ENCODE data around the gene IZUMO3. TPM values are rescaled to one million over a fixed set of nuclear protein-coding genes. Genes with fewer than 3 reads are reported as not detected.

IZUMO3 gene
- total and polyA plus RNA-seq, 2 of the 13 experiments (the other 11 are each of a cell fraction or from before 2014, with no cell fraction given), result not detected

DNA sequence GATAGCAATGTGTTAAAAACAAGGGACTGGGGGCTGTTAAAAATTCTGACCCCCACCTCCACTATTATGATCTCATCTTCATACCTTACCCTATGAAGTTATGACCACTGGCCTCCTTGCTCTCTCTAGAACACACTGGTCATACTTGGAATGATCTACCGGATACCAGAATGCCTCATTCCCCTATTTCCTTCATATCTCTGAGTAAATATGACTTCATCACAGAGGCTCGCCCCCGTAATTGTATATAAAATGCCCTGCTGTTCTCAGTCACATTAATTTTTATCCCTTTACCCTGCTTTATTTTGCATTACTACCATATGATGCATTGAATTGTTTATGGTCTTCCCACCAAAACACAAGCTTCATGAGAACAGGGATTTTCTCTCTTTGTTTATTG is 29.2 kb downstream of the IZUMO3 start:
- WGBS (ENCODE audit: low lambda C conversion rate), result 2% methylated on average over 3 of the region's 3 CpGs
- no peak for FAIRE-seq
- Histone ChIP-seq H3K9me3 (ENCODE audit: low read length) (peaks cover 68% of the 10 kb centered on the region), H3K79me2 (ENCODE audit: insufficient read depth, low read length) (no peaks in the 10 kb centered on the region), H3K27me3 (ENCODE audit: control insufficient read depth in 1 of 2, insufficient read depth in 2 of 2, low read length in 2 of 2) (no peaks in the 10 kb centered on the region), H3K4me2 (ENCODE audit: low read depth, low read length) (no peak overlapping the region), H3K4me1 (ENCODE audit: insufficient read depth, low read length) (no peaks in the 10 kb centered on the region), H3K36me3 (replicated peaks in 1 of 2; ENCODE audit: control insufficient read depth in 1 of 2, insufficient read depth in 2 of 2, low read length in 2 of 2) (no peaks in the 10 kb centered on the region), H3K27ac (ENCODE audit: extremely low read length, insufficient read depth, low read length) (no peak overlapping the region), H4K20me1 (ENCODE audit: insufficient read depth, low read length) (no peaks in the 10 kb centered on the region), H3K9ac (ENCODE audit: insufficient read depth, low read depth, low read length) (no peak overlapping the region), H3K4me3 (replicated peaks in 1 of 3; ENCODE audit: insufficient read depth in 1 of 3, low read depth in 2 of 3, low read length in 3 of 3) (no peak overlapping the region), H2AFZ (ENCODE audit: low read length) (no peak overlapping the region)
- BruUV-seq (replicated peaks), result no TSS peak
- in situ Hi-C loops (cut with HindIII; ENCODE audit: extremely low pct_ligation_motif_present, low pct_unique_long_range_greater_than_20kb) (no loop called here), intact Hi-C loops (cut with micrococcal nuclease; ENCODE audit: unreplicated experiment) (no loop called here)
- ChIA-PET CTCF (ENCODE audit: low intra/inter-chr PET ratio, low total read pairs) (no interaction called here), POLR2A (no interaction called here)
- ATAC-seq, result no peak
- DNase-seq (ENCODE audit: low spot score), result no peak
- TF ChIP-seq FLYWCH1 (CRISPR knock-in tag; IDR thresholded peaks at IDR 0.05), result no peak
- no peak for TF ChIP-seq HNRNPUL1 (IDR thresholded peaks at IDR 0.05; ENCODE audit: low read depth, low read length)
- TF ChIP-seq STAT5B (CRISPR knock-in tag; IDR thresholded peaks at IDR 0.05), result no peak
- TF ChIP-seq, protein P1, sequence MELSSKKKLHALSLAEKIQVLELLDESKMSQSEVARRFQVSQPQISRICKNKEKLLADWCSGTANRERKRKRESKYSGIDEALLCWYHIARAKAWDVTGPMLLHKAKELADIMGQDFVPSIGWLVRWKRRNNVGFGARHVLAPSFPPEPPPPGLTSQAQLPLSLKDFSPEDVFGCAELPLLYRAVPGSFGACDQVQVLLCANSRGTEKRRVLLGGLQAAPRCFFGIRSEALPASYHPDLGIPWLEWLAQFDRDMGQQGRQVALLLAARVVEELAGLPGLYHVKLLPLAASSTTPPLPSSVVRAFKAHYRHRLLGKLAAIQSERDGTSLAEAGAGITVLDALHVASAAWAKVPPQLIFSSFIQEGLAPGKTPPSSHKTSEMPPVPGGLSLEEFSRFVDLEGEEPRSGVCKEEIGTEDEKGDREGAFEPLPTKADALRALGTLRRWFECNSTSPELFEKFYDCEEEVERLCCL (CRISPR knock-in tag; IDR thresholded peaks at IDR 0.05; ENCODE audit: borderline replicate concordance), result no peak
- no peak for TF ChIP-seq JARID2 (CRISPR knock-in tag; IDR thresholded peaks at IDR 0.05; ENCODE audit: insufficient replicate concordance)
- TF ChIP-seq JUNB (CRISPR knock-in tag; IDR thresholded peaks at IDR 0.05; ENCODE audit: borderline replicate concordance), result no peak
- TF ChIP-seq ZNF30 (CRISPR knock-in tag; IDR thresholded peaks at IDR 0.05), result no peak
- no peak for TF ChIP-seq ZSCAN20 (CRISPR knock-in tag; IDR thresholded peaks at IDR 0.05; ENCODE audit: borderline replicate concordance)
- TF ChIP-seq, protein P2, sequence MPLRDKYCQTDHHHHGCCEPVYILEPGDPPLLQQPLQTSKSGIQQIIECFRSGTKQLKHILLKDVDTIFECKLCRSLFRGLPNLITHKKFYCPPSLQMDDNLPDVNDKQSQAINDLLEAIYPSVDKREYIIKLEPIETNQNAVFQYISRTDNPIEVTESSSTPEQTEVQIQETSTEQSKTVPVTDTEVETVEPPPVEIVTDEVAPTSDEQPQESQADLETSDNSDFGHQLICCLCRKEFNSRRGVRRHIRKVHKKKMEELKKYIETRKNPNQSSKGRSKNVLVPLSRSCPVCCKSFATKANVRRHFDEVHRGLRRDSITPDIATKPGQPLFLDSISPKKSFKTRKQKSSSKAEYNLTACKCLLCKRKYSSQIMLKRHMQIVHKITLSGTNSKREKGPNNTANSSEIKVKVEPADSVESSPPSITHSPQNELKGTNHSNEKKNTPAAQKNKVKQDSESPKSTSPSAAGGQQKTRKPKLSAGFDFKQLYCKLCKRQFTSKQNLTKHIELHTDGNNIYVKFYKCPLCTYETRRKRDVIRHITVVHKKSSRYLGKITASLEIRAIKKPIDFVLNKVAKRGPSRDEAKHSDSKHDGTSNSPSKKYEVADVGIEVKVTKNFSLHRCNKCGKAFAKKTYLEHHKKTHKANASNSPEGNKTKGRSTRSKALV (CRISPR knock-in tag; IDR thresholded peaks at IDR 0.05), result no peak
- no peak for TF ChIP-seq ZNF407 (CRISPR knock-in tag; IDR thresholded peaks at IDR 0.05; ENCODE audit: not compliant biosample characterization)
- no peak for TF ChIP-seq AGO1 (IDR thresholded peaks at IDR 0.05; ENCODE audit: low read depth, low read length, poor library complexity, severe bottlenecking)
- TF ChIP-seq, protein P3, sequence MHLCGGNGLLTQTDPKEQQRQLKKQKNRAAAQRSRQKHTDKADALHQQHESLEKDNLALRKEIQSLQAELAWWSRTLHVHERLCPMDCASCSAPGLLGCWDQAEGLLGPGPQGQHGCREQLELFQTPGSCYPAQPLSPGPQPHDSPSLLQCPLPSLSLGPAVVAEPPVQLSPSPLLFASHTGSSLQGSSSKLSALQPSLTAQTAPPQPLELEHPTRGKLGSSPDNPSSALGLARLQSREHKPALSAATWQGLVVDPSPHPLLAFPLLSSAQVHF (CRISPR knock-in tag; IDR thresholded peaks at IDR 0.05), result no peak
